Neural cell (in vitro differentiated cells): ENCODE results near the gene TBC1D16. TPM values are rescaled to one million over a fixed set of nuclear protein-coding genes. Genes with fewer than 3 reads are reported as not detected.

ENCODE experiments used
- H2AFZ ChIP-seq: fragments of 200-600, 300-800 bp; sonication (generic), shearing (Covaris generic); 2 replicates; pipeline ENCODE4 v1.6.0; 2014; ENCODE audit warnings: low read depth, mild to moderate bottlenecking, antibody characterized with exemption, low read length, moderate library complexity
- H3F3A ChIP-seq: fragments of 200-600 bp; shearing (Covaris generic); 2 replicates; pipeline ENCODE4 v1.6.1; 2016; ENCODE audit warnings: mild to moderate bottlenecking, moderate library complexity, mixed read lengths, antibody characterized with exemption, low read length; ENCODE audit not compliant: insufficient read depth, poor library complexity, severe bottlenecking
- H3K27ac ChIP-seq: fragments of 200-600, 300-800 bp; sonication (generic), shearing (Covaris generic); 2 replicates; pipeline ENCODE4 v1.5.1; 2014; ENCODE audit warnings: mild to moderate bottlenecking, low read length, moderate library complexity
- H3K27me3 ChIP-seq: fragments of 300-800, 200-600 bp; sonication (generic), shearing (Covaris generic); 2 replicates; pipeline ENCODE4 v1.6.0; 2014; ENCODE audit warnings: mild to moderate bottlenecking, low read depth, low read length, moderate library complexity; ENCODE audit not compliant: insufficient read depth
- H3K36me3 ChIP-seq: fragments of 300-800, 200-600 bp; sonication (generic), shearing (Covaris generic); 2 replicates; pipeline ENCODE4 v1.5.1; 2014; ENCODE audit warnings: mild to moderate bottlenecking, antibody characterized with exemption, low read length, moderate library complexity; ENCODE audit not compliant: insufficient read depth
- H3K4me2 ChIP-seq: fragments of 300-800, 200-600 bp; sonication (generic), shearing (Covaris generic); 2 replicates; pipeline ENCODE4 v1.6.0; 2014; ENCODE audit warnings: mild to moderate bottlenecking, low read length
- H3K4me3 ChIP-seq: fragments of 300-800, 200-600 bp; sonication (generic), shearing (Covaris generic); 2 replicates; pipeline ENCODE4 v1.5.1; 2014; ENCODE audit warnings: mild to moderate bottlenecking, low read length, moderate library complexity
- H3K79me2 ChIP-seq: fragments of 200-600 bp; shearing (Covaris generic); replicated peaks from 2 replicates; pipeline ENCODE4 v1.6.0; 2014; ENCODE audit warnings: mild to moderate bottlenecking, low read length, moderate library complexity; ENCODE audit not compliant: insufficient read depth
- H3K9ac ChIP-seq: fragments of 300-800, 200-600 bp; sonication (generic), shearing (Covaris generic); 2 replicates; pipeline ENCODE4 v1.6.1; 2016; ENCODE audit warnings: mild to moderate bottlenecking, low read length, mixed read lengths
- H3K9me2 ChIP-seq: fragments of 200-600 bp; shearing (Covaris generic); 2 replicates; pipeline ENCODE4 v1.6.1; 2016; ENCODE audit warnings: mild to moderate bottlenecking, low read length, mixed read lengths; ENCODE audit not compliant: insufficient read depth
- H3K9me3 ChIP-seq: fragments of 200-600, 300-800 bp; sonication (generic), shearing (Covaris generic); 2 replicates; pipeline ENCODE4 v1.6.1; 2016; ENCODE audit warnings: mild to moderate bottlenecking, mixed run types, low read length, moderate library complexity, mixed read lengths
- H4K20me1 ChIP-seq: fragments of 200-600 bp; shearing (Covaris generic); 2 replicates; pipeline ENCODE4 v1.6.1; 2016; ENCODE audit warnings: mild to moderate bottlenecking, mixed run types; ENCODE audit not compliant: insufficient read depth
- CTCF ChIP-seq: fragments of 450-650 bp; IDR thresholded peaks from 2 replicates; pipeline ENCODE4 v1.5.1; 2014; ENCODE audit warnings: antibody characterized with exemption, mild to moderate bottlenecking, moderate library complexity; ENCODE audit not compliant: poor library complexity, severe bottlenecking
- EP300 ChIP-seq: fragments of 450-650 bp; conservative IDR thresholded peaks from 2 replicates; pipeline ENCODE4 v1.6.1; 2014; ENCODE audit warnings: antibody characterized with exemption, mild to moderate bottlenecking, moderate library complexity; ENCODE audit not compliant: poor library complexity, severe bottlenecking
- EZH2 ChIP-seq: fragments of 200-600, 300-800 bp; shearing (Covaris generic), sonication (generic); IDR thresholded peaks from 2 replicates; pipeline ENCODE4 v1.6.1; 2014; ENCODE audit warnings: antibody characterized with exemption, low read length, borderline replicate concordance, mild to moderate bottlenecking; ENCODE audit not compliant: insufficient read depth, poor library complexity, severe bottlenecking
- MXI1 ChIP-seq: fragments of 450-650 bp; conservative IDR thresholded peaks from 2 replicates; pipeline ENCODE4 v1.6.1; 2014; ENCODE audit warnings: antibody characterized with exemption, mild to moderate bottlenecking; ENCODE audit not compliant: poor library complexity, severe bottlenecking
- POLR2AphosphoS5 ChIP-seq: IDR thresholded peaks from 2 replicates; pipeline ENCODE4 v1.6.1; 2012
- RAD21 ChIP-seq: fragments of 450-650 bp; conservative IDR thresholded peaks from 2 replicates; pipeline ENCODE4 v1.6.1; 2014; ENCODE audit warnings: antibody characterized with exemption, mild to moderate bottlenecking, moderate library complexity
- REST ChIP-seq: IDR thresholded peaks from 2 replicates; pipeline ENCODE4 v1.6.1; 2012; ENCODE audit warnings: borderline replicate concordance
- SMC3 ChIP-seq: fragments of 450-650 bp; conservative IDR thresholded peaks from 2 replicates; pipeline ENCODE4 v1.6.1; 2014; ENCODE audit warnings: antibody characterized with exemption, mild to moderate bottlenecking, moderate library complexity; ENCODE audit not compliant: poor library complexity
- TAF1 ChIP-seq: IDR thresholded peaks from 2 replicates; pipeline ENCODE4 v1.6.1; 2012; ENCODE audit warnings: low read depth
- polyA plus RNA-seq: library from polyadenylated mRNA; depleted of rRNA; stranded (reverse); fragments of >200 nt; gene quantifications from 2 replicates; pipeline ENCODE4 v1.2.3, GENCODE V29; 2014

TBC1D16 gene
- polyA plus RNA-seq, 1 donor from 2014 or later = 19.8 TPM

DNA sequence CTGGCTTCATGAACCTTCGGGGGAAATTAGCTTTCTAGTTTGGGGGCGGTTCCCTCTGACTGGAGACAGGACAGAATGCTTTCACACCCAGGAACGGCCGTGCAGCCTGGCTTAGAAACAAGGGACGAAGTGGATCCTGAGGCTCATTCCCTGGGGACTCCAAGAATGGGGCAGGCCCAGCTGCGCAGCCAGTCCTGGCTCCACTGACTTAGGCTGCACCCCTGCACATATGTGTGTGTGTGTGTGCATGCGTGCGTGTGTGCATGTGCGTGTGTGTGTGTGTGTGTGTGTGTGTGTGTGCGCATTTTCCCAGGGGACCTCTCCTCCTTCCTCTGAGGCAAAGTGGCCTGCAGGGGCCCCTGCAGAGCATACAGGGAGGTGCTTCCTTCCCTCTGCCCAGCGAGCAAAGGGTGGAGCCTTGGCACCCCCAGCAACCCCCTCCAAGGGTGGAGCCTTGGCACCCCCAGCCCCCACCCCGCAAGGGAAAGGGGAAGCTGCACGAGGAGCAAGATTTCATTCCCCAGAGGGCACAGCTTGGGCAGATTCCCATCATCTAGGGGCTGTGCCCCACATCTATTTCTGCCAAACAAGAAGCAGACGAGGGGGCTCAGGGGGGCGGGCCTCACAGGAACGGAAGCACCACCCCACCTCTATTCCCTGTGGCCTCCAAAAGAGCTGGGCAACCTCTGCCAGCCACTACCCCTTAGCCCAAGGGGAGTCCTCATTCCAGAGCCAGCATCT, 98.9 kb downstream of the TBC1D16 start:
- peaks cover 9% of the 10 kb centered on the region for H3K36me3 ChIP-seq
- H3K9ac ChIP-seq = no peak overlapping the region
- H3K9me3 ChIP-seq = no peaks in the 10 kb centered on the region
- H3K79me2 ChIP-seq = no peaks in the 10 kb centered on the region
- H4K20me1 ChIP-seq = no peaks in the 10 kb centered on the region
- no peak for TF ChIP-seq SMC3
- TF ChIP-seq MXI1 = no peak
- TF ChIP-seq REST = no peak
- no peak for TF ChIP-seq CTCF
- TF ChIP-seq EZH2 = no peak
- no peak for TF ChIP-seq POLR2AphosphoS5
- TF ChIP-seq TAF1 = no peak
- H3K4me2 ChIP-seq = no peak overlapping the region
- no peaks in the 10 kb centered on the region for H3F3A ChIP-seq
- H3K27ac ChIP-seq = no peak overlapping the region
- H3K4me3 ChIP-seq = no peak overlapping the region
- H2AFZ ChIP-seq = no peak overlapping the region
- H3K9me2 ChIP-seq = no peaks in the 10 kb centered on the region
- no peaks in the 10 kb centered on the region for H3K27me3 ChIP-seq

GRCh38 chr17:79936050-79936449, 99.6 kb downstream of the TBC1D16 start:
- Histone ChIP-seq H3K4me2 (no peak overlapping the region), H3K27me3 (no peaks in the 10 kb centered on the region), H3K9me2 (no peaks in the 10 kb centered on the region), H3K79me2 (no peaks in the 10 kb centered on the region), H3K9ac (no peak overlapping the region), H3K27ac (no peak overlapping the region), H3K9me3 (no peaks in the 10 kb centered on the region), H4K20me1 (no peaks in the 10 kb centered on the region), H3K4me3 (no peak overlapping the region), H3F3A (no peaks in the 10 kb centered on the region), H3K36me3 (peaks cover 9% of the 10 kb centered on the region), H2AFZ (no peak overlapping the region)
- TF ChIP-seq RAD21 = no peak
- TF ChIP-seq POLR2AphosphoS5 = no peak
- TF ChIP-seq EZH2 = no peak
- no peak for TF ChIP-seq SMC3
- no peak for TF ChIP-seq EP300
- TF ChIP-seq TAF1 = no peak
- TF ChIP-seq CTCF = no peak
- TF ChIP-seq REST = no peak
- no peak for TF ChIP-seq MXI1
